GM19467 (cell line): Measurements from ENCODE around the gene SUSD4.
"Not testable (repeated sequence)": the region's sequence is repeated elsewhere in the genome, so short reads cannot be mapped to it uniquely, and the experiment has no call there.

Experiments
- ATAC-seq: cut with Tn5 transposase; IDR thresholded peaks from one replicate; pipeline ENCODE4 v1.9.1; 2021; ENCODE audit warnings: mild to moderate bottlenecking, moderate library complexity; ENCODE audit not compliant: unreplicated experiment

SUSD4 gene

GRCh38 chr1:223363856-223364684, at the start of gene SUSD4:
TSS of gene SUSD4 (minus strand) at chr1:223364176. CDS start at chr1:223363425, 751 bp downstream.
- ATAC-seq = peak; percentile 70

GRCh38 chr1:223413216-223413615, 49.2 kb upstream of the SUSD4 start:
- ATAC-seq = no peak

GRCh38 chr1:223411710-223412109, 47.7 kb upstream of the SUSD4 start:
- no peak for ATAC-seq

- ATAC-seq = no peak
Measured at GRCh38 chr1:223411309-223411708, 47.3 kb upstream of the SUSD4 start.

GRCh38 chr1:223410036-223410435, 46.1 kb upstream of the SUSD4 start:
- ATAC-seq = no peak

GRCh38 chr1:223405507-223405906, 41.5 kb upstream of the SUSD4 start:
- no peak for ATAC-seq

GRCh38 chr1:223403184-223403815, 39.3 kb upstream of the SUSD4 start:
- ATAC-seq = no peak

GRCh38 chr1:223402790-223403142, 38.8 kb upstream of the SUSD4 start:
- no peak for ATAC-seq

- ATAC-seq = no peak
Measured at GRCh38 chr1:223401873-223402789, 38.2 kb upstream of the SUSD4 start.

GRCh38 chr1:223399393-223399792, 35.4 kb upstream of the SUSD4 start:
- not testable (repeated sequence) for ATAC-seq

- no peak for ATAC-seq
Measured at GRCh38 chr1:223394706-223395105, 30.7 kb upstream of the SUSD4 start.

- ATAC-seq = no peak
Measured at GRCh38 chr1:223394242-223394641, 30.3 kb upstream of the SUSD4 start.

GRCh38 chr1:223393275-223394214, 29.6 kb upstream of the SUSD4 start, which contains the start of gene CCDC185:
TSS of gene CCDC185 (plus strand) at chr1:223393415. CDS start at chr1:223393476, 61 bp downstream.
- ATAC-seq = no peak

- ATAC-seq = no peak
Measured at GRCh38 chr1:223390618-223391017, 26.6 kb upstream of the SUSD4 start.

GRCh38 chr1:223386013-223386412, 22.0 kb upstream of the SUSD4 start:
- ATAC-seq = no peak

GRCh38 chr1:223378754-223379153, 14.8 kb upstream of the SUSD4 start:
- no peak for ATAC-seq

- no peak for ATAC-seq
Measured at GRCh38 chr1:223374064-223374610, 10.2 kb upstream of the SUSD4 start.

- ATAC-seq = peak; percentile 26
Measured at GRCh38 chr1:223364685-223365382, 858 bp upstream of the SUSD4 start.
